Testis (tissue), 2 donors: ENCODE measurements around the gene SLC6A7.

Experiments
- CTCF ChIP-seq, 3 experiments: fragments of 450-650 bp in 2 of 3; fragments of 200-600 bp in 1 of 3; sonication (generic) in 1 of 3; IDR thresholded peaks; one replicate each; pipeline ENCODE4 v1.5.1; 2016 to 2019; ENCODE audit warnings: antibody characterized with exemption in 3 of 3, mild to moderate bottlenecking in 2 of 3, moderate library complexity in 1 of 3
- POLR2A ChIP-seq: fragments of 450-650 bp; IDR thresholded peaks from one replicate; pipeline ENCODE4 v1.6.1; 2017; ENCODE audit warnings: antibody characterized with exemption, mild to moderate bottlenecking, moderate library complexity

- TF ChIP-seq CTCF (IDR thresholded peaks at IDR 0.05) (no peak), POLR2A (no peak)
These were observed 35.8 kb upstream of the SLC6A7 start for GRCh38 chr5:150153957-150154617.
